Measurements from ENCODE around the gene NDUFB6.

NDUFB6 gene

DNA sequence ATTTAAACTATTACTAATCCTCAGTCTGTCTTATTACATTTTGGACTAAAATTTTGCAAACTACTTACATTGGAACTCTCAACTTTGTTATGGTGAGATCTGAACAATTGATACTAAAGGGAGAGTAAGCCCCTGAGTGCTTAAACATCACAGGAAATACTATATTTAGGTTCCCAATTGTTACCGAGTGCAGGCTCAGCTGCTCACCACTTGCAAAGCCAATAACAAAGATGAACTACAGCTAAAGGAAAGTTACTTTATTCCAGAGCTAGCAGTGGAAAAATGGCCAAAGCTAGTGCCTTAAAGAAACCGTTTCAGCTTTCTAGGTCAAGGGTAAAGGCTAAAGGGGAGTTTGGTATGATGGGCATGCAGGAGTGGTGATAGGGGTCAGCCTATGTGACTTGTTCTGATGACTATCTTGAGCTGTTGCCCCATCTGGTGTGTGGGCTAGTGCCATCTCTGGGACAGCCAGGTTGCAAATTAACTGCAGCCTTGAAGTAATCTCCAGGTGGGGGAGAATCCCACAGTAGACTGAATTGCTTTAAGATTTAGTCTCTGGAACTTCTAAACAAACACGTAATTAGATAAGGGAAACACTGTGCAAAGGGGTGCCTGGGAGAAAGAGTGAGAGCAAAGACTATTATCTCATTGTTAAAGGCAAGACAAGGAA lies 7.8 kb upstream of the NDUFB6 start:
- Mint-ChIP-seq H3K9me3 (no peaks in the 10 kb centered on the region), H3K27me3 (ENCODE audit: low read depth) (peaks cover 30% of the 10 kb centered on the region), H3K4me1 (ENCODE audit: low read depth) (peaks cover 7% of the 10 kb centered on the region), H3K27ac (no peak overlapping the region), H3K36me3 (ENCODE audit: low read depth) (no peaks in the 10 kb centered on the region), H3K4me3 (no peak overlapping the region)

- H3K27me3 Mint-ChIP-seq (ENCODE audit: low read depth) = peaks cover 20% of the 10 kb centered on the region
- no peak overlapping the region for H3K4me3 Mint-ChIP-seq
- H3K4me1 Mint-ChIP-seq (ENCODE audit: low read depth) = peaks cover 7% of the 10 kb centered on the region
- no peaks in the 10 kb centered on the region for H3K9me3 Mint-ChIP-seq
- H3K27ac Mint-ChIP-seq = no peak overlapping the region
- H3K36me3 Mint-ChIP-seq (ENCODE audit: low read depth) = no peaks in the 10 kb centered on the region
These were observed 6.9 kb upstream of the NDUFB6 start for GRCh38 chr9:32579706-32580331.

- Mint-ChIP-seq H3K4me1 (ENCODE audit: low read depth) (peaks cover 8% of the 10 kb centered on the region), H3K9me3 (no peaks in the 10 kb centered on the region), H3K27ac (no peak overlapping the region), H3K4me3 (no peak overlapping the region), H3K27me3 (ENCODE audit: low read depth) (peaks cover 17% of the 10 kb centered on the region), H3K36me3 (ENCODE audit: low read depth) (no peaks in the 10 kb centered on the region)
These were observed 6.0 kb upstream of the NDUFB6 start for GRCh38 chr9:32578976-32579375.

- Mint-ChIP-seq H3K36me3 (ENCODE audit: low read depth) (no peaks in the 10 kb centered on the region), H3K27me3 (ENCODE audit: low read depth) (peaks cover 17% of the 10 kb centered on the region), H3K4me1 (ENCODE audit: low read depth) (peaks cover 16% of the 10 kb centered on the region), H3K27ac (no peak overlapping the region), H3K4me3 (no peak overlapping the region), H3K9me3 (no peaks in the 10 kb centered on the region)
These were observed 4.4 kb upstream of the NDUFB6 start for GRCh38 chr9:32577316-32577715.

DNA sequence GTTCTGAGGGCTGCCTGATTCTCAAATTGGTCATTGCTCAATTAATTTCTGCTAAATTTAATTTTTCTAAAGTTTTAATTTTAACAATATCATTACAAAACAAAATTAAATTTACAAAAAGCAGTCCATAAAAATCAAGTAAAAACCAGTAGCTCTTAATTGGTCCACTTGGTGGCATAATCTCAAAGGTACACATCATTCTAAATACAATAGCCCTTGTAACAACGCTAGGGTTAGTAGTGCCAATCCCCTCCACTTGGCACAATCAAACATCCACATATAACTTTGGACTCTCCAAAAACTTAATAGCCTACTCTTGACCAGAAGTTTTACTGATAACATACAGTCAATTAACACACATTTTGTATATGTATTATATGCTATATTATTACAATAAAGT lies 1.9 kb upstream of the NDUFB6 start:
- Mint-ChIP-seq H3K4me3 (no peak overlapping the region), H3K36me3 (ENCODE audit: low read depth) (no peaks in the 10 kb centered on the region), H3K4me1 (ENCODE audit: low read depth) (peaks cover 24% of the 10 kb centered on the region), H3K27ac (no peak overlapping the region), H3K9me3 (no peaks in the 10 kb centered on the region), H3K27me3 (ENCODE audit: low read depth) (peaks cover 7% of the 10 kb centered on the region)

- Mint-ChIP-seq H3K27me3 (ENCODE audit: low read depth) (no peaks in the 10 kb centered on the region), H3K4me3 (peak overlapping the region; percentile 98), H3K9me3 (no peaks in the 10 kb centered on the region), H3K36me3 (ENCODE audit: low read depth) (no peaks in the 10 kb centered on the region), H3K27ac (peak overlapping the region; percentile 98), H3K4me1 (ENCODE audit: low read depth) (peaks cover 21% of the 10 kb centered on the region)
These were observed 862 bp upstream of the NDUFB6 start for GRCh38 chr9:32573821-32574220.

DNA sequence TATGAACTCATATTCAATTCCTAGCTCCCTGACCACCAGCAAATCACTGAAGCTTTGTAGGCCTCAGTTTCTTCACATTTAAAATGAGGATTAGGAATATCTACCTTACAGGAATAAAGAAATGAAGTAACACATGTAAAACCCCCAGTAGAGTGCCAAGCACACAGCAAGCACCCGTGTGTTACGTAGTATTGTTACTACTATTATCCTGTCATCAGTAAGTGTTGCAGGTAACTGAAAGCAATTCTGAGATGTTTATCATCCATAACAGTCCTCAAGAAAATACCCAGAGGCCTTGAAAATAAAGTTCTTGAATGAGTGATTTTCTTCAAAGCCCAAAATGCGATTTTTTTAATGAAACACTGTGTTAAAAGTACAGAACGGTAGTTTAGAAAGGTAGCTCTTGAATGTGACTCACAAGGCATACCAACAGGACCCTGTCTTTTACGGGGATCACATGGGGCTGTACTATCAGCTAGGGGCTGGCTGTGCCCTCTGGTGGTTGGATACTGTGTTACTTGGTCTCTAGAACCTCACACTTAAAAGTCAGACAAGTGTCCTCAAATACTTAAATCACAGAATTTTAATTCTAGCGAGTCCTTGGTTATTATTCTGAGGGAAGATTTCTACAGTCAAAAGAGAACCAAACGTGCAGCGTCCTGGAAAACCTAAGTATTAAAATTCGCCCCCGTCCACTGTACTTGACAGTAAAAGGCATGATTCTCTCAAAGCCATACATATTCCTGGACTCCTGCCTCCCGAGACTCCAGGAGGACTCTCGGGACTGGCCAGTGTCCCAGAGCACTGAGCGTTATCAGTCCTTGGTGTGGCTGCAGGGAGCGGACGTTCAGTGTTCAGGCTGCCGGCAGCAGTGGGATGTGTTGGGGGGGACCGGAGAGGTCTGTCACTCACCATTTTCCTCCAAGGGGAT lies 725 bp downstream of the NDUFB6 start:
- H3K27ac Mint-ChIP-seq = peak overlapping the region; percentile 98
- H3K9me3 Mint-ChIP-seq = no peaks in the 10 kb centered on the region
- H3K4me3 Mint-ChIP-seq = peak overlapping the region; percentile 98
- H3K36me3 Mint-ChIP-seq (ENCODE audit: low read depth) = peaks cover 6% of the 10 kb centered on the region
- H3K27me3 Mint-ChIP-seq (ENCODE audit: low read depth) = no peaks in the 10 kb centered on the region
- peaks cover 21% of the 10 kb centered on the region for H3K4me1 Mint-ChIP-seq (ENCODE audit: low read depth)

- no peaks in the 10 kb centered on the region for H3K9me3 Mint-ChIP-seq
- H3K4me3 Mint-ChIP-seq = no peak overlapping the region
- H3K36me3 Mint-ChIP-seq (ENCODE audit: low read depth) = peaks cover 14% of the 10 kb centered on the region
- H3K27me3 Mint-ChIP-seq (ENCODE audit: low read depth) = no peaks in the 10 kb centered on the region
- H3K4me1 Mint-ChIP-seq (ENCODE audit: low read depth) = peaks cover 25% of the 10 kb centered on the region
- H3K27ac Mint-ChIP-seq = no peak overlapping the region
These were observed 2.7 kb downstream of the NDUFB6 start for GRCh38 chr9:32570262-32570661.

DNA sequence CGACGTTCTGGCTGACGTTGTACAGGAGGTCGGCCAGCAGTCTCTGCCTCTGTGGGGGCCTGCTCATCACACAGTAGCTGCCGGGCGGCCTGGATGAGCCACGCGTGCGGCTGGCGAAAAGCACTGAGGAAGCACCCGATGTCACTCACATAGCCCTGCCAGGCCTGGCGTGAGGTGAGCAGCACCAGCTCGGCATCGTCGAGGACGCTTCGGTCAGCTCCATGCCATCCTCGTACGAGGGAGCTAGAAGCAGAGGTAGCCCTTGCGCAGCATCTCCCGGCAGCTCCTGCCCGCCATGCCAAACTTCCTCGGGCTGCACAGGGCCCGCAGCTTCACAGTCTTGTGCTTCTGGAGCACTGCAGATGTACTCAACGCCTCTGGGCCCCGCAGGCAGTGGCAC lies 6.2 kb downstream of the NDUFB6 start:
- H3K9me3 Mint-ChIP-seq = no peaks in the 10 kb centered on the region
- H3K4me1 Mint-ChIP-seq (ENCODE audit: low read depth) = peaks cover 13% of the 10 kb centered on the region
- no peak overlapping the region for H3K4me3 Mint-ChIP-seq
- peaks cover 16% of the 10 kb centered on the region for H3K36me3 Mint-ChIP-seq (ENCODE audit: low read depth)
- no peaks in the 10 kb centered on the region for H3K27me3 Mint-ChIP-seq (ENCODE audit: low read depth)
- no peak overlapping the region for H3K27ac Mint-ChIP-seq

DNA sequence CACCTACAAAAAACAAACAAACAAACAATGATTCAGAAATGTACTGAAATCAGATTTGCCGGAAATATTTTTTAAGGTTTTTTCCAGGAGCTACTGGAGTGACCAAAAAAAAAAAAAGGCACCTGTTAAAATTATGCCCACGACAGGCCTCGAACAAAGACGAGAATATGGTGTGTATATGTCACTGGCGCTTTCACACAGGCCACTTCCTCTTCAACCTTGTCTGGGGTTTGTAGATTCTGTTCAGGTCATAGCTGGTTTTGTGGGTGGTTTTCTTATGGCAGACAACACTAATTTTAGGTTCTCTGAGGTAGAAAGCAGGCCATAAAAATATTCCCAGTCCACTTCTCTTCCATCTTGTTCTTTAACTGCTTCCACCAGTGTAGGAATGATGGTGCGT lies 7.0 kb downstream of the NDUFB6 start:
- peaks cover 17% of the 10 kb centered on the region for H3K36me3 Mint-ChIP-seq (ENCODE audit: low read depth)
- H3K4me1 Mint-ChIP-seq (ENCODE audit: low read depth) = peaks cover 11% of the 10 kb centered on the region
- H3K27me3 Mint-ChIP-seq (ENCODE audit: low read depth) = no peaks in the 10 kb centered on the region
- no peak overlapping the region for H3K27ac Mint-ChIP-seq
- no peaks in the 10 kb centered on the region for H3K9me3 Mint-ChIP-seq
- no peak overlapping the region for H3K4me3 Mint-ChIP-seq

- Mint-ChIP-seq H3K9me3 (no peaks in the 10 kb centered on the region), H3K36me3 (ENCODE audit: low read depth) (peaks cover 12% of the 10 kb centered on the region), H3K4me1 (ENCODE audit: low read depth) (peaks cover 13% of the 10 kb centered on the region), H3K27ac (no peak overlapping the region), H3K4me3 (no peak overlapping the region), H3K27me3 (ENCODE audit: low read depth) (no peaks in the 10 kb centered on the region)
These were observed 14.5 kb downstream of the NDUFB6 start for GRCh38 chr9:32558408-32558934.

GRCh38 chr9:32554591-32554990 lies 18.4 kb downstream of the NDUFB6 start:
- no peaks in the 10 kb centered on the region for H3K27me3 Mint-ChIP-seq (ENCODE audit: low read depth)
- H3K9me3 Mint-ChIP-seq = no peaks in the 10 kb centered on the region
- H3K4me3 Mint-ChIP-seq = no peak overlapping the region
- H3K4me1 Mint-ChIP-seq (ENCODE audit: low read depth) = peaks cover 32% of the 10 kb centered on the region
- H3K36me3 Mint-ChIP-seq (ENCODE audit: low read depth) = peaks cover 12% of the 10 kb centered on the region
- no peak overlapping the region for H3K27ac Mint-ChIP-seq

- no peaks in the 10 kb centered on the region for H3K9me3 Mint-ChIP-seq
- H3K27me3 Mint-ChIP-seq (ENCODE audit: low read depth) = no peaks in the 10 kb centered on the region
- peaks cover 31% of the 10 kb centered on the region for H3K4me1 Mint-ChIP-seq (ENCODE audit: low read depth)
- peaks cover 9% of the 10 kb centered on the region for H3K36me3 Mint-ChIP-seq (ENCODE audit: low read depth)
- no peak overlapping the region for H3K27ac Mint-ChIP-seq
- H3K4me3 Mint-ChIP-seq = no peak overlapping the region
These were observed 18.9 kb downstream of the NDUFB6 start for GRCh38 chr9:32554107-32554506.

- Mint-ChIP-seq H3K9me3 (no peaks in the 10 kb centered on the region), H3K27ac (peak within 1 kb of the TSS; percentile 94), H3K4me1 (ENCODE audit: low read depth) (peaks cover 35% of the 10 kb centered on the region), H3K36me3 (ENCODE audit: low read depth) (peaks cover 13% of the 10 kb centered on the region), H3K4me3 (peak within 1 kb of the TSS; percentile 92), H3K27me3 (ENCODE audit: low read depth) (no peaks in the 10 kb centered on the region)
These were observed 20.6 kb downstream of the NDUFB6 start, which contains the start of the genes SMIM27 and TOPORS for GRCh38 chr9:32552172-32552872. Gene SMIM27 (plus strand): TSS chr9:32552327. CDS start chr9:32552435, 108 bp downstream. Gene TOPORS (minus strand): TSS chr9:32552586. CDS start chr9:32552436, 150 bp downstream.
